ENCODE results near the gene TCF12. TPM values are rescaled to one million over a fixed set of nuclear protein-coding genes. Genes with fewer than 3 reads are reported as not detected.

The TCF12 gene
- polyA plus RNA-seq, 1 experiment = 447 TPM

DNA sequence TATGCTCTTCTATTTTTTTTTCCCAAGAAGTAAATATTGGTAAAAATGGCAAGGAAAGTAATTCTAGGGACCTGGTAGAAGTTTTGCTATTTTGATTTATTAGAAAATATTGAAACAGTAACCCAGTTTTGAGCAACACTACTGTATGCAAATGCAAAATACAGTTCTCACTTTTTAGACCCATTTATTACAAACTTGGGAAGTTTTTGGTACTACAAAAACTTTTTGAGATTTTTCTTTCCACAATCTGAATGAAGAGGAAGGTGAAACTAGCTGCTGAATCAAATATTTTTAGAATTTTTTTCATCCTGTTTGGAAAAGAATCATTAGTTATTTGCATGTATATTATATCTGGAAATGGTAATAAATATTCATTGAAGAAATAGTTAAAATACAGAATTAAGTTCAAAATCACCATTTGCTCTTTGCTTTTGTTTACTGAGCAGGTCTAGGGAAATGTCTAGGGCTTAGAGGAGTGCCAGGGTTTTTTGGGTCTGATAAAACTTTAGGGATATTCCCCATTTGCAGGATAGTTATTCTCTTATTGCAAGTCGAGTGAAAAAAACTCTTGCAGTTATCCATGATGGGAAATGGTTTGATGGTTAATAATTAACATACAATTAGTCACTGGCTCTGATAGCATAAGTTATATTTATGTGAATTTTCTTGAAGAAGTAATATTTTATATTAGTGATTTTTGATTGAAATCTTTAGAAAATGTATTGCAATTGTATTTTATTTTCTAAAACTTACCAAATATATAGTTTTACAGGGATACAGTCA, 47.0 kb downstream of the TCF12 start:
- no peak for DNase-seq (ENCODE audit: low read depth, low spot score)
- Histone ChIP-seq H3K27me3 (ENCODE audit: control insufficient read depth, insufficient read depth, low read length) (no peaks in the 10 kb centered on the region), H3K9me3 (ENCODE audit: control insufficient read depth, insufficient read depth, low read length) (no peaks in the 10 kb centered on the region), H3K27ac (ENCODE audit: low read depth, low read length) (no peak overlapping the region), H3K4me3 (ENCODE audit: low read depth, low read length) (no peak overlapping the region)
- CTCF ChIA-PET = interaction anchor here (1.2 to 1.4 kb wide), 2 partner anchors 13 to 474 kb away, joined by 3 to 4 read pairs; no protein-coding TSS in a partner anchor
- TF ChIP-seq, protein P1, sequence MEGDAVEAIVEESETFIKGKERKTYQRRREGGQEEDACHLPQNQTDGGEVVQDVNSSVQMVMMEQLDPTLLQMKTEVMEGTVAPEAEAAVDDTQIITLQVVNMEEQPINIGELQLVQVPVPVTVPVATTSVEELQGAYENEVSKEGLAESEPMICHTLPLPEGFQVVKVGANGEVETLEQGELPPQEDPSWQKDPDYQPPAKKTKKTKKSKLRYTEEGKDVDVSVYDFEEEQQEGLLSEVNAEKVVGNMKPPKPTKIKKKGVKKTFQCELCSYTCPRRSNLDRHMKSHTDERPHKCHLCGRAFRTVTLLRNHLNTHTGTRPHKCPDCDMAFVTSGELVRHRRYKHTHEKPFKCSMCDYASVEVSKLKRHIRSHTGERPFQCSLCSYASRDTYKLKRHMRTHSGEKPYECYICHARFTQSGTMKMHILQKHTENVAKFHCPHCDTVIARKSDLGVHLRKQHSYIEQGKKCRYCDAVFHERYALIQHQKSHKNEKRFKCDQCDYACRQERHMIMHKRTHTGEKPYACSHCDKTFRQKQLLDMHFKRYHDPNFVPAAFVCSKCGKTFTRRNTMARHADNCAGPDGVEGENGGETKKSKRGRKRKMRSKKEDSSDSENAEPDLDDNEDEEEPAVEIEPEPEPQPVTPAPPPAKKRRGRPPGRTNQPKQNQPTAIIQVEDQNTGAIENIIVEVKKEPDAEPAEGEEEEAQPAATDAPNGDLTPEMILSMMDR (IDR thresholded peaks at IDR 0.05; ENCODE audit: low read depth, low read length) = no peak
- POLR2A ChIA-PET = no interaction called here

DNA sequence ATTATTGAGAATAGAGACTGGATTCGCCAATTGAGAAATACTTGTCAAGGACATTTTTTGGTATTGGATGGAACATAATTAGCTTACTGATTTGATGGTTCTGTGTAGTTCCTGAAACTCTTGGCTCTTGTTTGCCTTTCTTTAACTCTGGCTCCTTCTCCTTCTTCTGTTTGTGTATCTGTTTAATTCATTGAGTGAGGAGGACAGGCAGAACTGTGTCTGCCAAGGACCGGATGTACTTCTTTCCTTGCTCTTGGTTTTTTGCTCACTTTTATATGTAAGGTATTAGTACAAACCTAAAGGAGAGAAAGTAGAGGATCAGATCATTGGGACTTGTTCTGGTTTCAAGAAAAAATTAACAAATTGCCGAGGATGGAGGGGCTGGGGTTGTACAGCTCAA, 48.9 kb downstream of the TCF12 start:
- Histone ChIP-seq H3K4me3 (ENCODE audit: low read depth, low read length) (no peak overlapping the region), H3K9me3 (ENCODE audit: control insufficient read depth, insufficient read depth, low read length) (no peaks in the 10 kb centered on the region), H3K27me3 (ENCODE audit: control insufficient read depth, insufficient read depth, low read length) (no peaks in the 10 kb centered on the region), H3K27ac (ENCODE audit: low read depth, low read length) (no peak overlapping the region)
- no peak for DNase-seq (ENCODE audit: low read depth, low spot score)
- ChIA-PET CTCF (interaction anchor here (0.7 kb wide), 1 partner anchor 179 kb away, joined by 3 read pairs; no protein-coding TSS in a partner anchor), POLR2A (no interaction called here)
- TF ChIP-seq, protein P1 (IDR thresholded peaks at IDR 0.05; ENCODE audit: low read depth, low read length) = no peak

DNA sequence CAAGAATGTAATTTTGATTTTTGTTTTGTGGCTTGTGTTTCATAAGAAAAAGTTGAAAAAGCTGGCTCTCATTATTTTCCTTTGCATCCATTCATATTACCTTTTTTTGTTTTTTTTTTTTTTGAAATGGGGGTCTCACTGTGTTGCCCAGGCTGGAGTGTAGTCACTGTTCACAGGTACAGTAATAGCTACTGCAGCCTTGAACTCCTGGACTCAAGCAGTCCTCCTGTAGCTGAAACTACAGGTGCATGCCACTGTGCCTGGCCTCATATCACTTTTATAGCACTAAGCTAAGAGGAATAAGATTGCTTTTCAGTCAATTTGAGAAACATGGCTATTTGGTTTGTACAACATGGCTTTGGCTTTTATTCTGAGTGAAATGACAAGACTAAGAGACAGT, 49.8 kb downstream of the TCF12 start:
- Histone ChIP-seq H3K4me3 (ENCODE audit: low read depth, low read length) (no peak overlapping the region), H3K27me3 (ENCODE audit: control insufficient read depth, insufficient read depth, low read length) (no peaks in the 10 kb centered on the region), H3K27ac (ENCODE audit: low read depth, low read length) (no peak overlapping the region), H3K9me3 (ENCODE audit: control insufficient read depth, insufficient read depth, low read length) (no peaks in the 10 kb centered on the region)
- CTCF ChIA-PET = interaction anchor here (0.9 kb wide), 1 partner anchor 9 kb away, joined by 5 read pairs; no protein-coding TSS in a partner anchor
- no peak for DNase-seq (ENCODE audit: low read depth, low spot score)
- POLR2A ChIA-PET = no interaction called here
- TF ChIP-seq, protein P1 (IDR thresholded peaks at IDR 0.05; ENCODE audit: low read depth, low read length) = no peak

DNA sequence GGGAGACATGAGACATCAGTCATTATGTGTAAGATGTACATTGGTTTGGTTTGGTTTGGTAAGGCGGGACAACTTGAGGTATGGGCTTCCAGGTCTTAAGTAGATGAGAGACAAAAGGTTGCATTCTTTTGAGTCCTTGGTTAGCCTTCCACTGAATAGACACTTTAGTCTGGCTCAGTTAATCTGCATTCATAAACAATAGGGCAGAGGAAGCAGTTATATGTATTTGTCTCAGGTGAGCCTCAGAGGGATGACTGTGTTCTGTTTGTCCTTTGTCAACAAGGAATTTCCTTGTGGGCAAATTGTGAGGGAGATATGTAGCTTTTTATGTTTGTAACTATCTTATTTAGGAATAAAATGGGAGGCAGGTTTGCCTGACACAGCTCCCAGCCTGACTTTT, 50.4 kb downstream of the TCF12 start:
- CTCF ChIA-PET = interaction anchor here (0.9 kb wide), 1 partner anchor 8 kb away, joined by 5 read pairs; no protein-coding TSS in a partner anchor
- TF ChIP-seq, protein P1 (IDR thresholded peaks at IDR 0.05; ENCODE audit: low read depth, low read length) = no peak
- POLR2A ChIA-PET = no interaction called here
- Histone ChIP-seq H3K9me3 (ENCODE audit: control insufficient read depth, insufficient read depth, low read length) (no peaks in the 10 kb centered on the region), H3K27ac (ENCODE audit: low read depth, low read length) (no peak overlapping the region), H3K27me3 (ENCODE audit: control insufficient read depth, insufficient read depth, low read length) (no peaks in the 10 kb centered on the region), H3K4me3 (ENCODE audit: low read depth, low read length) (no peak overlapping the region)
- no peak for DNase-seq (ENCODE audit: low read depth, low spot score)

DNA sequence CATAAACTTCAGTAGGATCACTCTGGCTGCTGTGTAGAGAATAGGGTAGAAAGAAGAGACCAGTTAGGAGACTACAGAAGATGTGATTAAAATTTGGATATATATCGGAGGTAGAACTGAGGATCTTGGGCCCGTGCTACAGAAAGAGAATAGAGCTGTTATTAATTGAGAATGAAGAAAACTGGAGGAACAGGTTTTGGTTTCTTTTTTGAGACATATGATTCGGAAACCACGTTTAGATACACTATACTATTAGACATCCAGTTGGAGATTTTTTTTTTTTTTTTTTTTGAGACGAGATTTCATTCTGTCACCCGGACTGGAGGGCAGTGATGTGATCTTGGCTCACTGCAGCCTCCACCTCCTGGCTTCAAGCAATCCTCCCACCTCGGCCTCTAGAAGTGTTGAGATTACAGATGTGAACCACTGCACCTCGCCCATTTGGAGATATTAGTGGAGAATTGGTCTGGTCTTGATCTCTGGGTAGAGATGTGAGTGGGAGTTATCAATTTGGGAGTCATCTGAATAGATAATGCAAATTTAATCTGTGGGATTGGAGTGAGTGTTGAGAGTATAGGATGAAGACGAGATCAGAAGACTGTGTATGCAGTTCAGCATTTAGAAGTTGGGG, 50.9 kb downstream of the TCF12 start:
- Histone ChIP-seq H3K27ac (ENCODE audit: low read depth, low read length) (no peak overlapping the region), H3K4me3 (ENCODE audit: low read depth, low read length) (no peak overlapping the region), H3K9me3 (ENCODE audit: control insufficient read depth, insufficient read depth, low read length) (no peaks in the 10 kb centered on the region), H3K27me3 (ENCODE audit: control insufficient read depth, insufficient read depth, low read length) (no peaks in the 10 kb centered on the region)
- TF ChIP-seq, protein P1 (IDR thresholded peaks at IDR 0.05; ENCODE audit: low read depth, low read length) = no peak
- POLR2A ChIA-PET = no interaction called here
- CTCF ChIA-PET = no interaction called here
- DNase-seq (ENCODE audit: low read depth, low spot score) = no peak

All from AG04450 (cell line).